Breast epithelium (tissue), 4 donors: Measurements from ENCODE around the gene TMEM204. TPM values are rescaled to one million over a fixed set of nuclear protein-coding genes. Genes with fewer than 3 reads are reported as not detected.

Experiments
- DNase-seq, 2 donors: peaks; one replicate each; pipeline ENCODE4 v3.0.0-alpha.2; 2019; ENCODE audit warnings: low spot score in 2 of 2
- H3K27ac ChIP-seq, 2 donors: fragments of 200-600 bp; sonication (generic) in 1 of 2; one replicate each; pipeline ENCODE4 v1.5.1; 2016 to 2019; ENCODE audit warnings: mild to moderate bottlenecking in 1 of 2
- H3K27me3 ChIP-seq, 2 donors: fragments of 200-600 bp; sonication (generic) in 1 of 2; one replicate each; pipeline versions ENCODE4 v1.5.1 to v1.6.0; 2017 to 2019; ENCODE audit warnings: control low read depth in 1 of 2, mild to moderate bottlenecking in 1 of 2
- H3K36me3 ChIP-seq: fragments of 200-600 bp; one replicate; pipeline ENCODE4 v1.5.1; 2019
- H3K4me1 ChIP-seq, 2 donors: fragments of 200-600 bp; sonication (generic); one replicate each; pipeline ENCODE4 v1.5.1; 2016 to 2019; ENCODE audit warnings: control low read depth in 1 of 2
- H3K4me3 ChIP-seq, 3 donors: fragments of 200-600 bp; sonication (generic); 1 replicate in 2 of 3; 2 replicates in 1 of 3; pipeline ENCODE4 v1.5.1; 2016 to 2019; ENCODE audit warnings: mild to moderate bottlenecking in 3 of 3, moderate library complexity in 2 of 3
- H3K9me3 ChIP-seq, 2 donors: fragments of 200-600 bp; sonication (generic) in 1 of 2; one replicate each; pipeline ENCODE4 v1.5.1; 2016 to 2019; ENCODE audit warnings: control low read depth in 1 of 2
- POLR2A ChIP-seq: fragments of 450-650 bp; IDR thresholded peaks from one replicate; pipeline ENCODE4 v1.6.1; 2016; ENCODE audit warnings: antibody characterized with exemption, mild to moderate bottlenecking, moderate library complexity
- POLR2AphosphoS5 ChIP-seq, 3 donors: sonication (generic); formaldehyde crosslinking; IDR thresholded peaks; one replicate each; pipeline ENCODE4 v1.6.1; 2017; ENCODE audit warnings: antibody characterized with exemption in 3 of 3
- intact Hi-C: fragments of 100-400 bp; cut with DNase I; formaldehyde crosslinking; loops from one replicate; pipeline ENCODE4 v1.15.1; 2023; ENCODE audit warnings: low total_unique reads
- total RNA-seq, 3 donors: library from RNA; depleted of rRNA; stranded (reverse); fragments of >200 nt; gene quantifications; one replicate each; pipeline ENCODE4 v1.1.0, GENCODE V29; 2016
- TF ChIP-seq, protein P1 (sequence below), 3 donors: fragments of 450-650 bp; IDR thresholded peaks; one replicate each; pipeline ENCODE4 v1.5.1; 2016 to 2017; ENCODE audit warnings: antibody characterized with exemption in 3 of 3, mild to moderate bottlenecking in 3 of 3, moderate library complexity in 3 of 3

Gene TMEM204
- total RNA-seq, 3 donors from 2014 or later: 27.8 to 37.0 (median 34.1) TPM

DNA sequence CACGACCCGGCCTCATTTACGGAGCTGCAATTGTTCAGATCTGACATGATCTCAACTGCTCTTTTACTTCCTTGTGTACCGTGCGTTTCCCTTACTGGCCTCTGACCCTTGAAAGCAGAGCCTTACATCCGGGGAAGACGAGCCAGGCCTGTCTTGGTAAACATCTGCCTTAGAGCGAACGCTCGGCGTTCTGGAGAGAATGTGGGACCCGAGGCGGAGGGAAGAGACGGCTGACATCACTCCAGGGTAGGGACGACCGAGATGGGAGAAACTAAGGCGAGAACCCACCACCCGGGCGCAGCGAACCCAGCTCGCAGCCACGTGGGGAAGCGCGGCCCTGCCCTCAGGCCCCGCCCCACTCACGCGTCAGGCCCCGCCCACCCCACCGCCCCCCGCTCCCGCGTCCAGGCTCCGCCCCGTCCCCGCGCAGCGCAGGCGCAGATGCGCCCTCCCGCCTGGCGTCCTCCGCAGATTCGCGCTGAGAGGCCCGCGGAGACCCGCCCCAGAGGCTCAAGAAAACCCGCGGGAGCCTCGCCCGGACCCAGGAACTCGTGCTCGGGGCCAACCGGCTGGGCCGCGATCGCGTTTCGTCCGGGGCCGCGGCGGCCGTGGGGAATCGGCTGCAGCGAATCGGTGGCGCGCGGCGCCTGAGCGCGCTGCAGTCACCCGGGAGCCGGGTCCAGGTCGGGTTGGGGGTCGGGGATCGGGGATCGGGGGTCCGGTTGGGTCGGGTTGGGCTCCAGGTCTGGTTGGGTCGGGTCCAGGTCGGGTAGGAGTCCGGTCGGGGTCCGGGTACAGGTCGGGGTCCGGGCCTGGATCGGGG, 40.3 kb upstream of the TMEM204 start, which contains the start of gene TELO2:
TELO2 (plus strand) TSS at position 438 of the 823 bp plus-strand sequence. CDS start 922 bp downstream, outside the sequence.
- H3K27me3 ChIP-seq: no peaks in the 10 kb centered on the region
- H3K9me3 ChIP-seq: no peaks in the 10 kb centered on the region
- peak within 1 kb of the TSS; percentile 76 to 95 (median 88) for H3K4me3 ChIP-seq
- H3K27ac ChIP-seq: peak within 1 kb of the TSS; percentile 90 to 91
- intact Hi-C loops: no loop called here
- TF ChIP-seq, protein P1, sequence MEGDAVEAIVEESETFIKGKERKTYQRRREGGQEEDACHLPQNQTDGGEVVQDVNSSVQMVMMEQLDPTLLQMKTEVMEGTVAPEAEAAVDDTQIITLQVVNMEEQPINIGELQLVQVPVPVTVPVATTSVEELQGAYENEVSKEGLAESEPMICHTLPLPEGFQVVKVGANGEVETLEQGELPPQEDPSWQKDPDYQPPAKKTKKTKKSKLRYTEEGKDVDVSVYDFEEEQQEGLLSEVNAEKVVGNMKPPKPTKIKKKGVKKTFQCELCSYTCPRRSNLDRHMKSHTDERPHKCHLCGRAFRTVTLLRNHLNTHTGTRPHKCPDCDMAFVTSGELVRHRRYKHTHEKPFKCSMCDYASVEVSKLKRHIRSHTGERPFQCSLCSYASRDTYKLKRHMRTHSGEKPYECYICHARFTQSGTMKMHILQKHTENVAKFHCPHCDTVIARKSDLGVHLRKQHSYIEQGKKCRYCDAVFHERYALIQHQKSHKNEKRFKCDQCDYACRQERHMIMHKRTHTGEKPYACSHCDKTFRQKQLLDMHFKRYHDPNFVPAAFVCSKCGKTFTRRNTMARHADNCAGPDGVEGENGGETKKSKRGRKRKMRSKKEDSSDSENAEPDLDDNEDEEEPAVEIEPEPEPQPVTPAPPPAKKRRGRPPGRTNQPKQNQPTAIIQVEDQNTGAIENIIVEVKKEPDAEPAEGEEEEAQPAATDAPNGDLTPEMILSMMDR (IDR thresholded peaks at IDR 0.05): no peak
- TF ChIP-seq POLR2A (no peak), POLR2AphosphoS5 (IDR thresholded peaks at IDR 0.05) (peak; percentile 22 to 68 (median 66))
- H3K36me3 ChIP-seq: peaks cover 6% of the 10 kb centered on the region
- peak; percentile 55 to 77 for DNase-seq
- H3K4me1 ChIP-seq: peaks cover 6 to 12% of the 10 kb centered on the region in 2 donors

DNA sequence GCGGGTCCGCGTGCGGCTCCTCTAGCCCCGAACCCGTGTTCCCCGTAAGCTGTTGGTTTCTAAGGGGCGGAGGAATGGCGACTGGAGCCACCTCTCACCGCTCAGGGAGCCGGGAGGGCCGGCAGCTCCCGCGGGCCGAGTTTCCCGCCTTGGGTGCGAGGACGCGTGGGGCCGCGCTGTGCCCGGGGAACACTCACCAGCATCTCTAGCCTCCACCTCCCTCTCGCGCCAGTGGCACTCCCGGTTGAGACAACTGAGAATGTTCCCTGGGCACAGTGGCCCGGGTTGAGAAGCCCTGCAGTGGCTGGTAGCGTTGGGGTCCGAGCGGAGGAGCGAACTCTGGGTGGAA, 39.7 kb upstream of the TMEM204 start:
- no peaks in the 10 kb centered on the region for H3K27me3 ChIP-seq
- H3K36me3 ChIP-seq: peaks cover 6% of the 10 kb centered on the region
- H3K27ac ChIP-seq: peak overlapping the region; percentile 90 to 91
- no peaks in the 10 kb centered on the region for H3K9me3 ChIP-seq
- peaks cover 6 to 12% of the 10 kb centered on the region in 2 donors for H3K4me1 ChIP-seq
- no peak for DNase-seq
- TF ChIP-seq POLR2A: no peak
- intact Hi-C loops: no loop called here
- H3K4me3 ChIP-seq: peak overlapping the region; percentile 76 to 95 (median 88)

DNA sequence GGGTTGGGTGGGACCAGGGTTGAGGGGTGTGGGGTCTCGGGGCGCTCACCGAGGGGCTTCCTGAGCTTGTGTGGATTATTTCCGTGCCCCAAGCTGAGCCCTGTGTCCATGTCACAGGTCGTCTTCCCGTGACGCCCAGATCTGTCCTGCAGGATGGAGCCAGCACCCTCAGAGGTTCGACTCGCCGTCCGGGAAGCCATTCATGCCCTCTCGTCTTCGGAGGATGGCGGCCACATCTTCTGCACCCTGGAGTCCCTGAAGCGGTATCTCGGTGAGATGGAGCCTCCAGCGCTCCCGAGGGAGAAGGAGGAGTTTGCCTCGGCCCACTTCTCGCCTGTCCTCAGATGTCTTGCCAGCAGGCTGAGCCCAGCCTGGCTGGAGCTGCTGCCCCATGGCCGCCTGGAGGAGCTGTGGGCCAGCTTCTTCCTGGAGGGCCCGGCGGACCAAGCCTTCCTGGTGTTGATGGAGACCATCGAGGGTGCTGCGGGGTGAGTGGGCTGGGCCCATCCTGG, 39.3 kb upstream of the TMEM204 start:
- H3K9me3 ChIP-seq: no peaks in the 10 kb centered on the region
- peak overlapping the region; percentile 76 to 95 (median 88) for H3K4me3 ChIP-seq
- no peaks in the 10 kb centered on the region for H3K27me3 ChIP-seq
- DNase-seq: no peak
- H3K27ac ChIP-seq: peak overlapping the region in 1 of 2 donors; percentile 90
- H3K36me3 ChIP-seq: peaks cover 6% of the 10 kb centered on the region
- H3K4me1 ChIP-seq: peaks cover 6 to 12% of the 10 kb centered on the region in 2 donors
- TF ChIP-seq POLR2A (no peak), POLR2AphosphoS5 (IDR thresholded peaks at IDR 0.05) (no peak)
- TF ChIP-seq, protein P1 (IDR thresholded peaks at IDR 0.05): peak in 2 of 3 donors; percentile 14 to 20
- intact Hi-C loops: no loop called here

DNA sequence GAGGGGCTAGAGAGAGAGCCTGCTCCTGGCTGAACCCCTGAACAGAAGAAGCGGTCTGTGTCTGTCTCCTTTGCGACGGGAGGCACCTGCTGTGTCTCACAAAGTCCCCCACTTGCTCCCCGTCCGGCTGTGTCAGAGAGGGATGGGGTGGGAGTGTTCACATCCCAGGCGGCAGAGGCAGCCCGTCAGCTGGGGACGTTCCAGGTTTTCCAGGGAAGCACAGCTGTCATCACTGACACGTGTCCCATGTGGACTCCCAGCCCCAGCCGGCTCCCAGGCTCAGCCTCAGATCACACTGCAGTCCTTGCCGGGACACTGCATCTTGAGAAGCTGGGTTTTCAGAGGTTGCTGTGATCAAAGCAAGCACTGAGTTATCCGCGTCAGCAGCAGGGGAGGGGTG, 38.8 kb upstream of the TMEM204 start:
- peak overlapping the region in 1 of 2 donors; percentile 7 for H3K27ac ChIP-seq

DNA sequence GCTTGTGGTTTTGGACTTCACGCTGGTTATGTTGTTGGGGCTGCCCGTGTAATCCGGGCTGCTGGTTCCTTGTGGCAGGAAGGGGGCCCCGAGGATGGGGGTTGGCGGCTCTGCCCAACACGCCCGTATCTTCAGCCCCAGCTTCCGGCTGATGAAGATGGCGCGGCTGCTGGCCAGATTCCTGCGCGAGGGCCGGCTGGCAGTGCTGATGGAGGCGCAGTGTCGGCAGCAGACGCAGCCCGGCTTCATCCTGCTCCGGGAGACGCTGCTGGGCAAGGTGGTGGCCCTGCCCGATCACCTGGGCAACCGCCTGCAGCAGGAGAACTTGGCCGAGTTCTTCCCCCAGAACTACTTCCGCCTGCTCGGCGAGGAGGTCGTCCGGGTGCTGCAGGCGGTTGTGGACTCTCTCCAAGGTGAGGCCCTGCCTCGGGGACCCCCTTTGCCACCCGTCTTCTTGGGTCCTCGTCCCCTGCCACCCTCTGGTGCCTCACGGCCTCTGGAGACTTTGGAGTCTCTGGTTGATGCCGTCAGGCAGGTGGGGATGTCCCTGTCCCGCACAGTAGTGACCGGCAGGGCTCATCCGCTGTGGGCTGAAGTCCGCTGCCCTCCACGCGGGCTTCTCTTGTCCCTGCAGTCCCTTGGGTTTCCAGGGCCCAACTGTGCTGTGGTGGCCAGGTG, 38.1 kb upstream of the TMEM204 start:
- Histone ChIP-seq H3K27me3 (no peaks in the 10 kb centered on the region), H3K36me3 (peaks cover 14% of the 10 kb centered on the region), H3K9me3 (no peaks in the 10 kb centered on the region), H3K4me3 (no peak overlapping the region), H3K27ac (peak overlapping the region in 1 of 2 donors; percentile 7), H3K4me1 (peaks cover 6 to 12% of the 10 kb centered on the region in 2 donors)
- no peak for TF ChIP-seq POLR2AphosphoS5 (IDR thresholded peaks at IDR 0.05)
- intact Hi-C loops: no loop called here
- no peak for DNase-seq

More for the DNA sequence above, 38.8 kb upstream of the TMEM204 start:
- intact Hi-C loops: no loop called here
- DNase-seq: no peak
- Histone ChIP-seq H3K4me1 (peaks cover 6 to 12% of the 10 kb centered on the region in 2 donors), H3K36me3 (peaks cover 7% of the 10 kb centered on the region), H3K27me3 (no peaks in the 10 kb centered on the region), H3K4me3 (peak overlapping the region in 2 of 3 donors; percentile 76 to 95), H3K9me3 (no peaks in the 10 kb centered on the region)
- TF ChIP-seq POLR2AphosphoS5 (IDR thresholded peaks at IDR 0.05): no peak
- TF ChIP-seq POLR2A: no peak
- TF ChIP-seq, protein P1 (IDR thresholded peaks at IDR 0.05): no peak

DNA sequence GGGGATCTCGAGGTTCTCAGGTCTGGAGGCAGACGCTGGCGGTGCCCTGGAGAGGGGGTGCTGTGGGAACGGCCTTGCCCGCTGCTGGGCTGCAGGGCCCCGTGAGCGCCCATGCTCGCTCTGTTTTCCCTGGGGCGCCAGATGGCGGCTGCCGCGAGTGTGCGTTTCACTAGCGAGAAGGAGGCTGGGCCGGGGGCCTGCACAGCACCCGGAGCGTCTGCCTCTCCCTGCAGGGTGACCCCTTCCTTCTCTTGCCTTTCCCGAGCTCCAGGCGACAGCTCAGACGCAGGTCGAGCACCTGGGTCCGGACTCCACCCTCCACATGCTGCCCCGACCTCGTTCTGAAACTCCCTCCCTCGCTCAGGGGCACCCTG, 37.6 kb upstream of the TMEM204 start:
- Histone ChIP-seq H3K4me3 (no peak overlapping the region), H3K4me1 (peaks cover 6 to 12% of the 10 kb centered on the region in 2 donors), H3K36me3 (peaks cover 16% of the 10 kb centered on the region), H3K27me3 (no peaks in the 10 kb centered on the region), H3K27ac (no peak overlapping the region), H3K9me3 (no peaks in the 10 kb centered on the region)
- TF ChIP-seq POLR2AphosphoS5 (IDR thresholded peaks at IDR 0.05) (no peak), POLR2A (no peak)
- TF ChIP-seq, protein P1 (IDR thresholded peaks at IDR 0.05): no peak
- DNase-seq: no peak
- intact Hi-C loops: no loop called here
